ENCODE measurements around the gene ZNF516.

ZNF516 gene

GRCh38 chr18:76350134-76351025 lies 144.7 kb downstream of the ZNF516 start:
- Histone ChIP-seq H3K36me3 (ENCODE audit: control insufficient read depth, insufficient read depth, low read length) (no peaks in the 10 kb centered on the region), H3K27ac (no peak overlapping the region), H2AFZ (no peak overlapping the region), H3K79me2 (no peaks in the 10 kb centered on the region), H3K9ac (no peak overlapping the region), H3K4me1 (no peaks in the 10 kb centered on the region), H3K4me2 (ENCODE audit: low read length) (no peak overlapping the region), H3K9me3 (ENCODE audit: control insufficient read depth, low read length) (no peaks in the 10 kb centered on the region), H3K4me3 (ENCODE audit: low read depth, low read length) (no peak overlapping the region), H3K27me3 (ENCODE audit: control insufficient read depth, insufficient read depth, low read length) (no peaks in the 10 kb centered on the region)
- no peak for TF ChIP-seq CTCF (IDR thresholded peaks at IDR 0.05)

- no peak overlapping the region for H3K27ac ChIP-seq
- no peaks in the 10 kb centered on the region for H3K9me3 ChIP-seq (ENCODE audit: control insufficient read depth, low read length)
- TF ChIP-seq CTCF (IDR thresholded peaks at IDR 0.05): peak; percentile 87
- H3K4me2 ChIP-seq (ENCODE audit: low read length): no peak overlapping the region
- H3K36me3 ChIP-seq (ENCODE audit: control insufficient read depth, insufficient read depth, low read length): no peaks in the 10 kb centered on the region
- H2AFZ ChIP-seq: peak overlapping the region; percentile 73
- H3K9ac ChIP-seq: no peak overlapping the region
- no peaks in the 10 kb centered on the region for H3K4me1 ChIP-seq
- no peak overlapping the region for H3K4me3 ChIP-seq (ENCODE audit: low read depth, low read length)
- no peaks in the 10 kb centered on the region for H3K27me3 ChIP-seq (ENCODE audit: control insufficient read depth, insufficient read depth, low read length)
- no peaks in the 10 kb centered on the region for H3K79me2 ChIP-seq
These were observed 145.9 kb downstream of the ZNF516 start for GRCh38 chr18:76349067-76349715.

- H3K27ac ChIP-seq: no peak overlapping the region
- peak overlapping the region; percentile 73 for H2AFZ ChIP-seq
- H3K36me3 ChIP-seq (ENCODE audit: control insufficient read depth, insufficient read depth, low read length): no peaks in the 10 kb centered on the region
- H3K9me3 ChIP-seq (ENCODE audit: control insufficient read depth, low read length): no peaks in the 10 kb centered on the region
- H3K4me2 ChIP-seq (ENCODE audit: low read length): no peak overlapping the region
- no peaks in the 10 kb centered on the region for H3K4me1 ChIP-seq
- no peak for TF ChIP-seq CTCF (IDR thresholded peaks at IDR 0.05)
- no peaks in the 10 kb centered on the region for H3K27me3 ChIP-seq (ENCODE audit: control insufficient read depth, insufficient read depth, low read length)
- H3K79me2 ChIP-seq: no peaks in the 10 kb centered on the region
- no peak overlapping the region for H3K4me3 ChIP-seq (ENCODE audit: low read depth, low read length)
- no peak overlapping the region for H3K9ac ChIP-seq
These were observed 146.6 kb downstream of the ZNF516 start for GRCh38 chr18:76348267-76349066.

- Histone ChIP-seq H3K9ac (no peak overlapping the region), H3K4me3 (ENCODE audit: low read depth, low read length) (no peak overlapping the region), H3K27ac (no peak overlapping the region), H2AFZ (no peak overlapping the region), H3K4me1 (no peaks in the 10 kb centered on the region), H3K79me2 (no peaks in the 10 kb centered on the region), H3K4me2 (ENCODE audit: low read length) (no peak overlapping the region), H3K27me3 (ENCODE audit: control insufficient read depth, insufficient read depth, low read length) (no peaks in the 10 kb centered on the region), H3K9me3 (ENCODE audit: control insufficient read depth, low read length) (no peaks in the 10 kb centered on the region), H3K36me3 (ENCODE audit: control insufficient read depth, insufficient read depth, low read length) (no peaks in the 10 kb centered on the region)
- TF ChIP-seq CTCF (IDR thresholded peaks at IDR 0.05): no peak
These were observed 147.7 kb downstream of the ZNF516 start for GRCh38 chr18:76347341-76347740.
